OCI-LY1 (cell line): ENCODE results near the gene CDR2.

Experiments
- CTCF ChIP-seq: fragments of 200-600 bp; sonication (generic), shearing (Covaris generic); IDR thresholded peaks from 2 replicates; pipeline ENCODE4 v1.5.1; 2017; ENCODE audit warnings: mild to moderate bottlenecking, antibody characterized with exemption, low read length, moderate library complexity, mixed read lengths
- EZH2 ChIP-seq: fragments of 200-600 bp; sonication (generic), shearing (Covaris generic); IDR thresholded peaks from 2 replicates; pipeline ENCODE4 v1.8.0; 2017; ENCODE audit warnings: borderline replicate concordance, mixed run types, mild to moderate bottlenecking, antibody characterized with exemption, low read length, moderate library complexity, mixed read lengths

- TF ChIP-seq CTCF (no peak), EZH2 (no peak)
Measured at GRCh38 chr16:22316411-22316811, 58.0 kb downstream of the CDR2 start.
